MCF 10A (cell line): ENCODE measurements around the gene ADAMTS2. TPM values are rescaled to one million over a fixed set of nuclear protein-coding genes. Genes with fewer than 3 reads are reported as not detected.

Source experiments
- BruUV-seq: library from RNA; stranded (reverse); fragments of 400-500 nt; replicated peaks from 2 replicates; lab custom pipeline; 2021; lab: Mats Ljungman, UMichigan
- CTCF ChIA-PET: fragments of 300-600 bp; sonication (Branson Sonifier 250); formaldehyde crosslinking; extraction: SDS; loops from one replicate; lab custom pipeline; 2021; ENCODE audit warnings: antibody characterized with exemption, inconsistent platforms; lab: Yijun Ruan, JAX
- POLR2A ChIA-PET: fragments of 300-600, 350-650 bp; sonication (Branson Sonifier 250); formaldehyde crosslinking; extraction: SDS; loops from one replicate; lab custom pipeline; 2020; ENCODE audit warnings: antibody characterized with exemption, inconsistent platforms; lab: Yijun Ruan, JAX
- DNase-seq: peaks from one replicate; pipeline ENCODE4 v3.0.0-alpha.2; 2018; ENCODE audit not compliant: unreplicated experiment
- H3K27ac Mint-ChIP-seq: one replicate; pipeline ENCODE4 v1.8.0; 2022; ENCODE audit warnings: mild to moderate bottlenecking, low read depth, mixed read lengths; ENCODE audit not compliant: unreplicated experiment
- H3K27me3 Mint-ChIP-seq: one replicate; pipeline ENCODE4 v1.8.0; 2022; ENCODE audit warnings: mixed read lengths; ENCODE audit not compliant: insufficient read depth, unreplicated experiment
- H3K36me3 Mint-ChIP-seq: one replicate; pipeline ENCODE4 v1.8.0; 2022; ENCODE audit warnings: mild to moderate bottlenecking, moderate library complexity, mixed read lengths; ENCODE audit not compliant: insufficient read depth, unreplicated experiment
- H3K4me1 Mint-ChIP-seq: one replicate; pipeline ENCODE4 v1.8.0; 2022; ENCODE audit warnings: mixed read lengths; ENCODE audit not compliant: insufficient read depth, unreplicated experiment
- H3K4me3 Mint-ChIP-seq: one replicate; pipeline ENCODE4 v1.8.0; 2022; ENCODE audit warnings: mild to moderate bottlenecking, moderate library complexity, mixed read lengths; ENCODE audit not compliant: unreplicated experiment
- H3K9me3 Mint-ChIP-seq: one replicate; pipeline ENCODE4 v1.8.0; 2022; ENCODE audit warnings: mixed read lengths; ENCODE audit not compliant: unreplicated experiment
- CTCF ChIP-seq: fragments of 200-600 bp; IDR thresholded peaks from one replicate; pipeline ENCODE4 v1.8.0; 2022; ENCODE audit warnings: antibody characterized with exemption, mild to moderate bottlenecking; ENCODE audit not compliant: unreplicated experiment
- intact Hi-C: fragments of 100-400 bp; cut with micrococcal nuclease; formaldehyde crosslinking; loops from 2 replicates; pipeline ENCODE4 v1.14.1; 2022
- total RNA-seq: library from RNA; stranded (reverse); gene quantifications from 2 replicates; pipeline ENCODE4 v1.2.3, GENCODE V29; 2022

ADAMTS2 gene
- total RNA-seq, 1 experiment from 2014 or later: not detected

- CTCF ChIA-PET: no interaction called here
- DNase-seq: no peak
- intact Hi-C loops: no loop called here
- POLR2A ChIA-PET: no interaction called here
- H3K27me3 Mint-ChIP-seq: no peaks in the 10 kb centered on the region
- no peak overlapping the region for H3K4me3 Mint-ChIP-seq
- no peak overlapping the region for H3K27ac Mint-ChIP-seq
- no peak for TF ChIP-seq CTCF
- H3K36me3 Mint-ChIP-seq: no peaks in the 10 kb centered on the region
- H3K4me1 Mint-ChIP-seq: no peaks in the 10 kb centered on the region
- no TSS peak for BruUV-seq
- no peaks in the 10 kb centered on the region for H3K9me3 Mint-ChIP-seq
Observed at GRCh38 chr5:179323026-179323870, 22.0 kb downstream of the ADAMTS2 start.

GRCh38 chr5:179322071-179323025, 22.9 kb downstream of the ADAMTS2 start:
- POLR2A ChIA-PET: interaction anchor here (0.7 kb wide), 1 partner anchor 330 kb away, joined by 3 read pairs; no protein-coding TSS in a partner anchor

GRCh38 chr5:179321206-179321987, 23.9 kb downstream of the ADAMTS2 start:
- Mint-ChIP-seq H3K27me3 (no peaks in the 10 kb centered on the region), H3K27ac (no peak overlapping the region), H3K36me3 (no peaks in the 10 kb centered on the region), H3K4me3 (no peak overlapping the region), H3K9me3 (no peaks in the 10 kb centered on the region), H3K4me1 (no peaks in the 10 kb centered on the region)
- POLR2A ChIA-PET: interaction anchor here (0.7 kb wide), 1 partner anchor 329 kb away, joined by 3 read pairs; no protein-coding TSS in a partner anchor
- intact Hi-C loops: no loop called here
- no peak for DNase-seq
- no peak for TF ChIP-seq CTCF
- no TSS peak for BruUV-seq
- CTCF ChIA-PET: interaction anchor here (0.6 to 1.1 kb wide), 2 partner anchors 57 to 172 kb away, joined by 3 to 4 read pairs; no protein-coding TSS in a partner anchor

More at GRCh38 chr5:179322071-179323025, 22.9 kb downstream of the ADAMTS2 start:
- H3K36me3 Mint-ChIP-seq: no peaks in the 10 kb centered on the region
- TF ChIP-seq CTCF: no peak
- no peak overlapping the region for H3K27ac Mint-ChIP-seq
- no peak overlapping the region for H3K4me3 Mint-ChIP-seq
- BruUV-seq: no TSS peak
- no peaks in the 10 kb centered on the region for H3K4me1 Mint-ChIP-seq
- no peaks in the 10 kb centered on the region for H3K9me3 Mint-ChIP-seq
- intact Hi-C loops: no loop called here
- no peak for DNase-seq
- CTCF ChIA-PET: interaction anchor here (0.6 kb wide), 1 partner anchor 156 kb away, joined by 3 read pairs; no protein-coding TSS in a partner anchor
- no peaks in the 10 kb centered on the region for H3K27me3 Mint-ChIP-seq
